ENCODE measurements around the gene DNAJC4.

Gene DNAJC4

GRCh38 chr11:64225608-64226506 is 4.5 kb upstream of the DNAJC4 start, which contains the start of the genes NUDT22 and TRPT1:
NUDT22 (plus strand) TSS chr11:64226274; CDS start chr11:64226653, 379 bp downstream.
TRPT1 (minus strand) TSS chr11:64226186; CDS start chr11:64225860, 326 bp downstream.
- H3K27ac ChIP-seq = peak within 1 kb of the TSS; percentile 91
- TF ChIP-seq CTCF (conservative IDR thresholded peaks at IDR 0.05) (no peak; the same call in 1 of the 2 replicates), ZFX (IDR thresholded peaks at IDR 0.05) (no peak)

GRCh38 chr11:64226507-64227051 is 3.8 kb upstream of the DNAJC4 start:
- no peak for TF ChIP-seq CTCF (conservative IDR thresholded peaks at IDR 0.05)
- TF ChIP-seq ZFX (IDR thresholded peaks at IDR 0.05) = peak; percentile 58; the same call in 1 of the 2 replicates
- peak overlapping the region; percentile 91 for H3K27ac ChIP-seq

GRCh38 chr11:64227405-64227956 is 2.9 kb upstream of the DNAJC4 start:
- no peak for TF ChIP-seq ZFX (IDR thresholded peaks at IDR 0.05)
- peak overlapping the region; percentile 91 for H3K27ac ChIP-seq

GRCh38 chr11:64229090-64229743 is 1.1 kb upstream of the DNAJC4 start:
- H3K27ac ChIP-seq = peak overlapping the region; percentile 78
- TF ChIP-seq CTCF (conservative IDR thresholded peaks at IDR 0.05) (no peak), ZFX (IDR thresholded peaks at IDR 0.05) (no peak)

- peak overlapping the region; percentile 78 for H3K27ac ChIP-seq
- no peak for TF ChIP-seq CTCF (conservative IDR thresholded peaks at IDR 0.05)
- no peak for TF ChIP-seq ZFX (IDR thresholded peaks at IDR 0.05)
Observed at GRCh38 chr11:64229744-64230170, 591 bp upstream of the DNAJC4 start.

GRCh38 chr11:64230985-64231365 is 627 bp downstream of the DNAJC4 start:
- H3K27ac ChIP-seq = peak overlapping the region; percentile 78

More at GRCh38 chr11:64230985-64231365, 627 bp downstream of the DNAJC4 start:
- no peak for TF ChIP-seq CTCF (conservative IDR thresholded peaks at IDR 0.05)
